Keratinocyte (primary cell): ENCODE data around the gene STON2. TPM values are rescaled to one million over a fixed set of nuclear protein-coding genes. Genes with fewer than 3 reads are reported as not detected.

Experiments used
- DNase-seq: peaks from one replicate; pipeline ENCODE4 v3.0.0-alpha.2; 2011; ENCODE audit warnings: low read depth, missing footprints, low spot score
- FAIRE-seq: peaks from 2 replicates; lab custom pipeline; 2011; peaks lifted over from hg19 to GRCh38; lab: Jason Lieb, UNC
- H2AFZ ChIP-seq: 2 replicates; pipeline ENCODE4 v1.6.0; 2012; ENCODE audit warnings: low read length, control low read depth, inconsistent platforms; ENCODE audit not compliant: control insufficient read depth
- H3K27ac ChIP-seq: 2 replicates; pipeline ENCODE4 v1.5.1; 2011; ENCODE audit warnings: low read length; ENCODE audit not compliant: control insufficient read depth, insufficient read depth
- H3K27me3 ChIP-seq: 3 replicates; pipeline ENCODE4 v1.6.0; 2011; ENCODE audit warnings: low read length; ENCODE audit not compliant: control insufficient read depth, insufficient read depth; ENCODE audit errors: extremely low read depth
- H3K36me3 ChIP-seq, 2 experiments: 2 replicates in 1 of 2; 3 replicates in 1 of 2; pipeline ENCODE4 v1.5.1; 2011; ENCODE audit warnings: low read length in 2 of 2, mild to moderate bottlenecking in 1 of 2; ENCODE audit not compliant: control insufficient read depth in 2 of 2, insufficient read depth in 2 of 2; ENCODE audit errors: extremely low read depth in 1 of 2
- H3K4me1 ChIP-seq: 3 replicates; pipeline ENCODE4 v1.5.1; 2011; ENCODE audit warnings: low read length; ENCODE audit not compliant: control insufficient read depth, insufficient read depth; ENCODE audit errors: extremely low read depth
- H3K4me2 ChIP-seq: 3 replicates; pipeline ENCODE4 v1.6.0; 2011; ENCODE audit warnings: low read depth, low read length; ENCODE audit not compliant: control insufficient read depth, insufficient read depth; ENCODE audit errors: extremely low read depth
- H3K4me3 ChIP-seq, 3 experiments: fragments of 200-600 bp in 1 of 3; sonication (generic) in 1 of 3; 2 replicates in 2 of 3; 3 replicates in 1 of 3; pipeline ENCODE4 v1.5.1; 2011 to 2016; ENCODE audit warnings: low read length in 3 of 3, mild to moderate bottlenecking in 3 of 3, control low read depth in 2 of 3, inconsistent platforms in 1 of 3, low read depth in 1 of 3, mixed read lengths in 1 of 3, mixed run types in 1 of 3, moderate library complexity in 1 of 3; ENCODE audit not compliant: control insufficient read depth in 2 of 3, insufficient read depth in 2 of 3; ENCODE audit errors: extremely low read depth in 1 of 3
- H3K79me2 ChIP-seq: 2 replicates; pipeline ENCODE4 v1.6.0; 2012; ENCODE audit warnings: low read length; ENCODE audit not compliant: control insufficient read depth, insufficient read depth
- H3K9ac ChIP-seq: 3 replicates; pipeline ENCODE4 v1.6.0; 2011; ENCODE audit warnings: low read length; ENCODE audit not compliant: control insufficient read depth, insufficient read depth; ENCODE audit errors: extremely low read depth
- H3K9me1 ChIP-seq: 3 replicates; pipeline ENCODE4 v1.6.0; 2011; ENCODE audit warnings: low read length; ENCODE audit not compliant: control insufficient read depth, insufficient read depth; ENCODE audit errors: extremely low read depth
- H3K9me3 ChIP-seq: 2 replicates; pipeline ENCODE4 v1.5.1; 2012; ENCODE audit warnings: low read depth, low read length; ENCODE audit not compliant: control insufficient read depth
- H4K20me1 ChIP-seq: 3 replicates; pipeline ENCODE4 v1.6.0; 2011; ENCODE audit warnings: low read length; ENCODE audit not compliant: control insufficient read depth, insufficient read depth; ENCODE audit errors: extremely low read depth
- CTCF ChIP-seq, 3 experiments: IDR thresholded peaks in 1 of 3; conservative IDR thresholded peaks in 1 of 3; optimal IDR thresholded peaks in 1 of 3; 2 replicates in 2 of 3; 3 replicates in 1 of 3; pipeline versions ENCODE3 to v1.5.1; 2011; ENCODE audit warnings: low read length in 3 of 3, mild to moderate bottlenecking in 3 of 3, moderate library complexity in 2 of 3, control low read depth in 1 of 3, inconsistent platforms in 1 of 3; ENCODE audit not compliant: insufficient read depth in 2 of 3; ENCODE audit errors: extremely low read depth in 1 of 3
- EZH2 ChIP-seq: IDR thresholded peaks from one replicate; pipeline ENCODE4 v1.6.1; 2012; ENCODE audit warnings: inconsistent platforms, mild to moderate bottlenecking, low read length, moderate library complexity
- dilution Hi-C: fragments of 300-500 bp; cut with MboI; formaldehyde crosslinking; loops from one replicate; pipeline ENCODE4 v1.7.0; 2020; ENCODE audit warnings: low sequenced_read_pairs; ENCODE audit not compliant: extremely low pct_ligation_motif_present
- polyA plus RNA-seq, 5 experiments: library from polyadenylated mRNA; depleted of rRNA in 3 of 5; stranded (reverse) in 3 of 5; stranded (forward) in 1 of 5; unstranded in 1 of 5; fragments of >200 nt; gene quantifications; 1 replicate in 1 of 5; 2 replicates in 3 of 5; 3 replicates in 1 of 5; pipeline versions ENCODE4 v1.2.1 to v1.2.3, GENCODE V29; 2011 to 2012; ENCODE audit warnings: missing spikeins in 2 of 5, low read depth in 1 of 5, low replicate concordance in 1 of 5

The STON2 gene
- polyA plus RNA-seq, 1 donor (not counting 4 experiments of a cell fraction or from before 2014, with no cell fraction given) = 82.3 TPM

- peaks cover 7% of the 10 kb centered on the region for H3K79me2 ChIP-seq
- no peaks in the 10 kb centered on the region for H3K27me3 ChIP-seq
- H3K9me3 ChIP-seq = no peaks in the 10 kb centered on the region
- H3K9ac ChIP-seq = no peak overlapping the region
- dilution Hi-C loops = no loop called here
- H3K4me3 ChIP-seq = no peak overlapping the region
- H4K20me1 ChIP-seq = no peaks in the 10 kb centered on the region
- FAIRE-seq = no peak
- DNase-seq = no peak
- H3K9me1 ChIP-seq = no peaks in the 10 kb centered on the region
- no peak overlapping the region for H3K27ac ChIP-seq
- H2AFZ ChIP-seq = no peak overlapping the region
- no peaks in the 10 kb centered on the region for H3K36me3 ChIP-seq
- TF ChIP-seq CTCF (optimal IDR thresholded peaks at IDR 0.05 in 1 of 3, IDR thresholded peaks at IDR 0.05 in 1 of 3, conservative IDR thresholded peaks at IDR 0.05 in 1 of 3; ENCODE audit: extremely low read depth in 1 of 3, insufficient read depth in 2 of 3, low read length in 3 of 3) (no peak), EZH2 (no peak)
- no peak overlapping the region for H3K4me2 ChIP-seq
- no peaks in the 10 kb centered on the region for H3K4me1 ChIP-seq
Measured at GRCh38 chr14:81350344-81351130, 49.6 kb downstream of the STON2 start.

GRCh38 chr14:81348061-81348460 is 52.1 kb downstream of the STON2 start:
- Histone ChIP-seq H3K9ac (no peak overlapping the region), H3K27me3 (no peaks in the 10 kb centered on the region), H4K20me1 (no peaks in the 10 kb centered on the region), H3K4me3 (no peak overlapping the region), H3K9me1 (no peaks in the 10 kb centered on the region), H3K27ac (no peak overlapping the region), H3K36me3 (no peaks in the 10 kb centered on the region), H3K4me1 (no peaks in the 10 kb centered on the region), H3K9me3 (no peaks in the 10 kb centered on the region), H3K79me2 (no peaks in the 10 kb centered on the region), H2AFZ (no peak overlapping the region), H3K4me2 (no peak overlapping the region)
- TF ChIP-seq EZH2 = no peak
- TF ChIP-seq CTCF (optimal IDR thresholded peaks at IDR 0.05 in 1 of 3, IDR thresholded peaks at IDR 0.05 in 1 of 3, conservative IDR thresholded peaks at IDR 0.05 in 1 of 3; ENCODE audit: extremely low read depth in 1 of 3, insufficient read depth in 2 of 3, low read length in 3 of 3) = no peak
- FAIRE-seq (no peak), DNase-seq (no peak)
- dilution Hi-C loops = no loop called here
